ENCODE measurements around the gene BPIFB6. TPM values are rescaled to one million over a fixed set of nuclear protein-coding genes. Genes with fewer than 3 reads are reported as not detected.

Gene BPIFB6
- total and polyA plus RNA-seq, 2 donors (not counting 3 experiments of a cell fraction or from before 2014, with no cell fraction given) = not detected

DNA sequence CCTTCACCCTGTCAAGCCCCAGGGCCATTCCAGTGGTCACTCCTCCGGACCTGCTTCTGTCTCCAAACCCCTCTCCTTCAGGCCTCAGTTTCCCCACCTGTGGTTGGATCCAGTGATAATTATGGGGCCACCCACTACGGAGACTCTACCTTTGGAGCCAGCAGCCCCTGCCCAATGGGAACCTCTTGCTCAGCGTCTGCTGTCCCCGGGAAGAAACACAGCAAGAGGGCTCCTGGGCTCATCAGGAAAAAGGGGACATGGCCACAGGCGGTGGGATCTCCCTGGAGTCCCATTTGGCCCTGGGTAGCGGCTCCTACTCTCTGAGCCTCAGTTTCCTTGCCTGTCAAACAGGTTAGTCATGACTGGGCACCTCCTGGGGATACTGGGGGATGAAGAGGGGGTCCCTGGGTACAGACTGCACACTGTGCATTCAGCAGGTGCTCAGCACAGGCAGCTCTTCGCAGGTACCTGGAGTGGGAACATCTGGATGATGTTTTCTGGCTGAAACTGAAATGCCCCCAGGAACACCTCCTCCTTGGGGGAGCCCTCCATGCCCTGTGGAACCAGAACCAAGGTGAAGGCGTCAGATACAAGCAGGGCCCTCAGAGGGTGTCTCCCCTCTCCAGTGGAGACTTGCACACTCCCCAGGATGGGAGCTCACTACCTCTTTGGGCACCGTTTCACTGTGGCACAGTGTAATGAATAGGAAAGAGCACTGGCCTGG lies 46.7 kb upstream of the BPIFB6 start:
- no peaks in the 10 kb centered on the region for H3K9me3 ChIP-seq (replicated peaks; ENCODE audit: control insufficient read depth, insufficient read depth, low read length)
- H3K27ac ChIP-seq (ENCODE audit: insufficient read depth, low read depth, low read length) = no peak overlapping the region
- no peaks in the 10 kb centered on the region for H4K20me1 ChIP-seq (replicated peaks; ENCODE audit: control insufficient read depth, extremely low read depth, insufficient read depth, low read length)
- no peak overlapping the region for H2AFZ ChIP-seq (ENCODE audit: low read depth, low read length)
- POLR2A ChIA-PET = no interaction called here
- no peaks in the 10 kb centered on the region for H3K79me2 ChIP-seq (ENCODE audit: control insufficient read depth, insufficient read depth, low read length)
- no peak overlapping the region for H3K4me3 ChIP-seq (replicated peaks in 1 of 3; ENCODE audit: insufficient read depth in 1 of 3, low read depth in 1 of 3, low read length in 3 of 3)
- H3K9me1 ChIP-seq (replicated peaks; ENCODE audit: control insufficient read depth, extremely low read depth, insufficient read depth, low read length) = no peaks in the 10 kb centered on the region
- H3K4me2 ChIP-seq (ENCODE audit: insufficient read depth, low read length) = no peak overlapping the region
- H3K36me3 ChIP-seq (ENCODE audit: control insufficient read depth in 2 of 2, extremely low read depth in 1 of 2, insufficient read depth in 2 of 2, low read length in 2 of 2) = no peaks in the 10 kb centered on the region
- FAIRE-seq (no peak), DNase-seq (ENCODE audit: low read depth, low spot score) (no peak)
- no peak overlapping the region for H3K9ac ChIP-seq (replicated peaks; ENCODE audit: extremely low read depth, insufficient read depth, low read length)
- intact Hi-C loops (cut with micrococcal nuclease) (no loop called here), dilution Hi-C loops (cut with MboI; ENCODE audit: extremely low pct_ligation_motif_present, low sequenced_read_pairs) (no loop called here)
- H3K27me3 ChIP-seq (ENCODE audit: control insufficient read depth in 2 of 2, insufficient read depth in 2 of 2, low read length in 2 of 2) = no peaks in the 10 kb centered on the region
- TF ChIP-seq JUN (IDR thresholded peaks at IDR 0.05; ENCODE audit: borderline replicate concordance, insufficient read depth, insufficient read length, low read depth) (no peak), GATA2 (IDR thresholded peaks at IDR 0.05; ENCODE audit: insufficient read depth, insufficient read length, low read depth, low read length) (no peak), MYC (IDR thresholded peaks at IDR 0.05; ENCODE audit: low read depth, low read length) (no peak), EZH2 (IDR thresholded peaks at IDR 0.05; ENCODE audit: borderline replicate concordance, low read depth, low read length, severe bottlenecking) (no peak), POLR2AphosphoS5 (IDR thresholded peaks at IDR 0.05; ENCODE audit: insufficient read depth, low read depth, low read length) (no peak), FOS (IDR thresholded peaks at IDR 0.05; ENCODE audit: borderline replicate concordance, insufficient read depth, low read length) (no peak), POLR2A (IDR thresholded peaks at IDR 0.05; ENCODE audit: low read depth, low read length) (no peak)
- TF ChIP-seq, protein P1, sequence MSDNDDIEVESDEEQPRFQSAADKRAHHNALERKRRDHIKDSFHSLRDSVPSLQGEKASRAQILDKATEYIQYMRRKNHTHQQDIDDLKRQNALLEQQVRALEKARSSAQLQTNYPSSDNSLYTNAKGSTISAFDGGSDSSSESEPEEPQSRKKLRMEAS (IDR thresholded peaks at IDR 0.05; ENCODE audit: insufficient read depth, insufficient read length) = no peak
- TF ChIP-seq, protein P2, sequence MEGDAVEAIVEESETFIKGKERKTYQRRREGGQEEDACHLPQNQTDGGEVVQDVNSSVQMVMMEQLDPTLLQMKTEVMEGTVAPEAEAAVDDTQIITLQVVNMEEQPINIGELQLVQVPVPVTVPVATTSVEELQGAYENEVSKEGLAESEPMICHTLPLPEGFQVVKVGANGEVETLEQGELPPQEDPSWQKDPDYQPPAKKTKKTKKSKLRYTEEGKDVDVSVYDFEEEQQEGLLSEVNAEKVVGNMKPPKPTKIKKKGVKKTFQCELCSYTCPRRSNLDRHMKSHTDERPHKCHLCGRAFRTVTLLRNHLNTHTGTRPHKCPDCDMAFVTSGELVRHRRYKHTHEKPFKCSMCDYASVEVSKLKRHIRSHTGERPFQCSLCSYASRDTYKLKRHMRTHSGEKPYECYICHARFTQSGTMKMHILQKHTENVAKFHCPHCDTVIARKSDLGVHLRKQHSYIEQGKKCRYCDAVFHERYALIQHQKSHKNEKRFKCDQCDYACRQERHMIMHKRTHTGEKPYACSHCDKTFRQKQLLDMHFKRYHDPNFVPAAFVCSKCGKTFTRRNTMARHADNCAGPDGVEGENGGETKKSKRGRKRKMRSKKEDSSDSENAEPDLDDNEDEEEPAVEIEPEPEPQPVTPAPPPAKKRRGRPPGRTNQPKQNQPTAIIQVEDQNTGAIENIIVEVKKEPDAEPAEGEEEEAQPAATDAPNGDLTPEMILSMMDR (IDR thresholded peaks at IDR 0.05; ENCODE audit: extremely low read depth in 1 of 2, insufficient read depth in 1 of 2, low read depth in 1 of 2, low read length in 2 of 2) = no peak
- H3K4me1 ChIP-seq (ENCODE audit: control insufficient read depth, extremely low read depth, insufficient read depth, low read length) = no peaks in the 10 kb centered on the region
- CTCF ChIA-PET = interaction anchor here (1.1 kb wide), 1 partner anchor 9 kb away, joined by 3 read pairs; no protein-coding TSS in a partner anchor
- BruUV-seq (replicated peaks) = no TSS peak

Measured in endothelial cell of umbilical vein (primary cell).